AML-193 (cell line): ENCODE measurements around the gene CBL.
A peak's percentile ranks its signal among the peaks of the same experiment; 100 is the strongest.
"Not testable (repeated sequence)": the region's sequence is repeated elsewhere in the genome, so short reads cannot be mapped to it uniquely, and the experiment has no call there.

ENCODE experiments used
- DNase-seq, 2 experiments: peaks; one replicate each; lab custom pipeline; 2025; lab: John Stamatoyannopoulos, UW

CBL gene

GRCh38 chr11:119185981-119186634 is 20.0 kb upstream of the CBL start:
- no peak for DNase-seq

GRCh38 chr11:119187123-119187892 is 18.8 kb upstream of the CBL start:
- no peak for DNase-seq

GRCh38 chr11:119188067-119188466 is 18.1 kb upstream of the CBL start:
- no peak for DNase-seq

GRCh38 chr11:119188887-119189286 is 17.3 kb upstream of the CBL start:
- DNase-seq: no peak

GRCh38 chr11:119189393-119189792 is 16.7 kb upstream of the CBL start:
- no peak for DNase-seq

GRCh38 chr11:119190531-119190930 is 15.6 kb upstream of the CBL start:
- no peak for DNase-seq

GRCh38 chr11:119191265-119191664 is 14.9 kb upstream of the CBL start:
- not testable (repeated sequence) for DNase-seq

GRCh38 chr11:119192111-119192510 is 14.0 kb upstream of the CBL start:
- peak; percentile 58 to 66 for DNase-seq

- no peak for DNase-seq
Measured at GRCh38 chr11:119193001-119193400, 13.1 kb upstream of the CBL start.

GRCh38 chr11:119193626-119194025 is 12.5 kb upstream of the CBL start:
- no peak for DNase-seq

- DNase-seq: no peak
Measured at GRCh38 chr11:119194811-119195440, 11.2 kb upstream of the CBL start.

- DNase-seq: no peak
Measured at GRCh38 chr11:119195680-119196079, 10.5 kb upstream of the CBL start.

GRCh38 chr11:119196833-119197483 is 9.2 kb upstream of the CBL start:
- DNase-seq: peak; percentile 95 to 96

- DNase-seq: no peak
Measured at GRCh38 chr11:119198925-119199324, 7.2 kb upstream of the CBL start.

GRCh38 chr11:119201236-119201635 is 4.9 kb upstream of the CBL start:
- not testable (repeated sequence) for DNase-seq

- no peak for DNase-seq
Measured at GRCh38 chr11:119202554-119202953, 3.6 kb upstream of the CBL start.

GRCh38 chr11:119204066-119204465 is 2.1 kb upstream of the CBL start:
- DNase-seq: no peak

GRCh38 chr11:119205080-119205479 is 1.1 kb upstream of the CBL start:
- peak; percentile 71 to 79 for DNase-seq

GRCh38 chr11:119206511-119207414 is 624 bp downstream of the CBL start:
- peak; percentile 15 to 19 for DNase-seq

GRCh38 chr11:119207415-119207960 is 1.3 kb downstream of the CBL start:
- peak; percentile 41 to 53 for DNase-seq

GRCh38 chr11:119209186-119209585 is 3.0 kb downstream of the CBL start:
- no peak for DNase-seq
